KG1 (cell line): ENCODE measurements around the gene KIF16B.
"Not testable (repeated sequence)": the region's sequence is repeated elsewhere in the genome, so short reads cannot be mapped to it uniquely, and the experiment has no call there.

Source experiments
- DNase-seq: peaks from one replicate; lab custom pipeline; 2025; lab: John Stamatoyannopoulos, UW

The KIF16B gene

GRCh38 chr20:16522651-16523050 lies 50.6 kb downstream of the KIF16B start:
- not testable (repeated sequence) for DNase-seq

GRCh38 chr20:16520154-16520553 lies 53.1 kb downstream of the KIF16B start:
- no peak for DNase-seq

- not testable (repeated sequence) for DNase-seq
These were observed 53.6 kb downstream of the KIF16B start for GRCh38 chr20:16519673-16520072.

- no peak for DNase-seq
These were observed 54.5 kb downstream of the KIF16B start for GRCh38 chr20:16518784-16519084.

GRCh38 chr20:16517946-16518783 lies 55.1 kb downstream of the KIF16B start:
- no peak for DNase-seq

GRCh38 chr20:16516794-16517193 lies 56.5 kb downstream of the KIF16B start:
- DNase-seq, result no peak

GRCh38 chr20:16515046-16515445 lies 58.2 kb downstream of the KIF16B start:
- DNase-seq, result no peak

GRCh38 chr20:16514140-16514539 lies 59.1 kb downstream of the KIF16B start:
- no peak for DNase-seq

- no peak for DNase-seq
These were observed 67.4 kb downstream of the KIF16B start for GRCh38 chr20:16505894-16506293.

GRCh38 chr20:16501301-16501700 lies 71.9 kb downstream of the KIF16B start:
- no peak for DNase-seq

GRCh38 chr20:16500197-16500596 lies 73.1 kb downstream of the KIF16B start:
- DNase-seq, result no peak

- no peak for DNase-seq
These were observed 74.6 kb downstream of the KIF16B start for GRCh38 chr20:16498526-16499253.

- no peak for DNase-seq
These were observed 75.4 kb downstream of the KIF16B start for GRCh38 chr20:16497896-16498295.

- DNase-seq, result no peak
These were observed 79.8 kb downstream of the KIF16B start for GRCh38 chr20:16493486-16493885.

- DNase-seq, result no peak
These were observed 81.8 kb downstream of the KIF16B start for GRCh38 chr20:16491294-16491905.

- no peak for DNase-seq
These were observed 82.6 kb downstream of the KIF16B start for GRCh38 chr20:16490696-16491095.

- no peak for DNase-seq
These were observed 84.6 kb downstream of the KIF16B start for GRCh38 chr20:16488616-16489015.

GRCh38 chr20:16488086-16488485 lies 85.2 kb downstream of the KIF16B start:
- DNase-seq, result no peak

GRCh38 chr20:16486532-16486931 lies 86.7 kb downstream of the KIF16B start:
- no peak for DNase-seq

GRCh38 chr20:16485401-16485800 lies 87.8 kb downstream of the KIF16B start:
- no peak for DNase-seq

- no peak for DNase-seq
These were observed 90.2 kb downstream of the KIF16B start for GRCh38 chr20:16483024-16483423.

GRCh38 chr20:16481977-16482376 lies 91.3 kb downstream of the KIF16B start:
- no peak for DNase-seq

- DNase-seq, result no peak
These were observed 93.6 kb downstream of the KIF16B start for GRCh38 chr20:16479666-16480065.
